ENCODE measurements around the gene WDR45.
"Not testable (repeated sequence)": the region's sequence is repeated elsewhere in the genome, so short reads cannot be mapped to it uniquely, and the experiment has no call there.

WDR45 gene

DNA sequence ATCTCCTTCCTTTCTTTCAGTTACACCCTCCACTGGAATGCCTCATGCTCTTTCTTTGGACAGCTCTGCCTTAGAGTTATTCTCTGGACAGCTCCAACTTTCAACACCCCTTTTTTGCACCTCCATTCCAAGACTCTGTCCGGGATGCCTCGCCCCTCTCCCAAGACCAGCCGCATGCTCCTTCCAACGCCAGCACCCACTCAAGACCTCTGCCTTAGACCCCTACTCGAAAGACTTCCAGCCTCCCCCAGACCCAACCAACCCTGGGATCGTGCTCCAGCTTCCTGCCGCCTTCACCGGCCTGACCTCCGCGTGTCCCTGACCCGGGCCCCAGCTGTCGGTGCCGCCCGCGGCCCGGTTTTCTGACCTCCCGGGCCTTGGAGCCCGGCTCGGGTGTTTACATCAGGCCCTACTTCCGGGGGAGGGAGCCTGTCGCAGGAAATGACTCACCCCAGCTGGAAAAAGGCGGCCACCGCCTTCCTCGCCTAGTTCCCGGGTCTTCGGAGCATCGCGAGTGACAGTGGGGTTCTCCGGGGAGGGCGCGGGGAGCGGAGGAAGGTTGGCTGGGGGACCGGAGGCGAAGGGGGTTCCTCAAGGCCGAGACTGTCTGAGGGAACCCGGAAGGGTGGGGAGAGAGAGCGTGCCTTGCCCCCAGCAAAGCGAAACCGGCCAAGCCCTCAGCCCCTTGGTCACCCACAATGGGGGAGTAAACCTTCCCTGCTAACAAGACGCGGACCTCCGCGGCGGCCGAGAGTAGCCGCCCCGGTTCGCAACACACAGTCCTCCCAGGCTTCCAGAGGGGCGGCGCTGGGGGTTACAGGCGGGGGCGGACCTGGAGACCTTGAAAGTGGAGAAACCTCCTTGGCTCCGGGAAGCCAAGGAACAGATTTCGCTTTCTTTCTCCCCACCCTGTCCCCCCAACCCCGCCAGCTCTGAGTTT, at the start of gene WDR45:
Gene WDR45, minus strand, starts transcription at position 399 of the 940 bp plus-strand sequence. CDS start 1,792 bp downstream, outside the sequence.
- peak; percentile 52 for DNase-seq (ENCODE audit: low read depth)

DNA sequence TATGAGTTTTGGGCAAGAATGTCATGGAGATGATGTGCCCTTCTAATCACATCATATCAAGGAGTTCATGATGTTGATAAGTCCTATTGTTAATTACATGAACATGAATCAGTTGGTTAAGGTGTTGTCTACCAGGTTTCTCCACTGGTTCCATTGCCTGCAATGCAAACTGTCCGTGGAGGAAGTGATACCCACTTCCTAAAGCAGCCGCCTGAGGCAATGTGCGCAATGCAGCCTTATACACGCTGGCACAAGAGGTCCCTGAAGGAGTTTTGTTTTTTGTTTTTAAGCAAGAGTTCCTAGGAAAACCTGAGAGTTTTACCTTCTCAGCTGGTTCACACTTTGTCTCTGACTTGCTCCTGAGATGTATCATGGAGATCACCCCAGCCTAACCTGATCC, 49.7 kb upstream of the WDR45 start:
- DNase-seq (ENCODE audit: low read depth) = no peak

DNA sequence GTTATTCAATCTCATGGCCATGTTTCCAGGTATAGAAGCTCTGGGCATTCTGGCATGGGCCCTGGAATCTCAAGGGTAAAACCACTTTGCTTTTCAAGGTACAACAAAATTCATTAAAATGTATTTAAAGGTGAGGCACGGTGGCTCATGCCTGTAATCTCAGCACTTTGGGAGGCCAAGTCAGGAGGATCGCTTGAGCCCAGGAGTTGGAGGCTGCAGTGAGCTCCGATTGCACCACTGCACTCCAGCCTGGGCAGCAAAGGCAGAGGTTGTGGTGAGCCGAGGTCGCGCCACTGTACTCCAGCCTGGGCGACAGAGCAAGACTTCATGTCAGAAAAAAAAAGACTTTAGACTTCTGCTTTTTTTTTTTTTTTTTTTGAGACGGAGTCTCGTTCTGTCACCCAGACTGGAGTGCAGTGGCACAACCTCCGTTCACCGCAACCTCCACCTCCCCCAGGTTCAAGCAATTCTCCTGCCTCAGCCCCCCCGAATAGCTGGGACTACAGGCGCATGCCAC, 48.1 kb upstream of the WDR45 start:
- not testable (repeated sequence) for DNase-seq (ENCODE audit: low read depth)

DNA sequence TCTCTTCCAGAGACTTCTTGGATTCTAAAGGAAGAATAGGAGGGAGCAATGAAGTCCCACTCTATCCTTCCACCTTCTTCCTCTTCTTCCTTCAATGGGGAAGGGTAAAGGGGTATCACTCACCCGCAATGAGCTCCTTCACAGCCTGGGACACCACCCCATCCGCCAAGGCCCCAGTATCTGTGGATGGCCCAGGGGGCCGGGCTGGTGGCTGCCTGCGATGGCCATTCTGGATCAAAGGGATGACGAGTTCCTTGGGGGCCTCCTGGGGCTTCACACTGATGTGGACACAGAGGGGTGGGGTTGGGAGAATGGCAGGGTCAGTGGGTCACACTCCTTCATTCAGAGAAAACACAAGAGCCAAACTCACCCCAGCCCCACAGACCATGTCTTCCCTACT, 42.8 kb upstream of the WDR45 start:
- DNase-seq (ENCODE audit: low read depth) = no peak

DNA sequence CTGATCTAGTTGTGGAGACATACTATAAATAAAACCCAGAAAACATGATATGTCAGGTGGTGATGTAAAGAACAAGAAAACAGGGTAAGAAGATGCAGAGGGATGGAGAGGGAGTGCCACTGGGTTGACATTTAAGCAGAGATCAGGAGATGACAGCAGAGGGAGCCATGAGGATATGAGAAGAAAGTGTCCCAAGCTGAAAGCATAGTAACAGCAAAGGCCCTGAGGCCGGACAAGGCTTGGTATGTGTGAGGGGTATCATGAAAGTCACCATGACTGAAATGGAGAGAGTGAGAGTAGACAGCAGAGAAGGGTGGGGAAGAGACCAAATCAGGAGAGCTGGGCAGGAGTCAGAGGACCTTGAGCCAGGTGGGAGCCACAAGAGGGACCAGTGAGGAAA, 40.4 kb upstream of the WDR45 start:
- DNase-seq (ENCODE audit: low read depth) = no peak

DNA sequence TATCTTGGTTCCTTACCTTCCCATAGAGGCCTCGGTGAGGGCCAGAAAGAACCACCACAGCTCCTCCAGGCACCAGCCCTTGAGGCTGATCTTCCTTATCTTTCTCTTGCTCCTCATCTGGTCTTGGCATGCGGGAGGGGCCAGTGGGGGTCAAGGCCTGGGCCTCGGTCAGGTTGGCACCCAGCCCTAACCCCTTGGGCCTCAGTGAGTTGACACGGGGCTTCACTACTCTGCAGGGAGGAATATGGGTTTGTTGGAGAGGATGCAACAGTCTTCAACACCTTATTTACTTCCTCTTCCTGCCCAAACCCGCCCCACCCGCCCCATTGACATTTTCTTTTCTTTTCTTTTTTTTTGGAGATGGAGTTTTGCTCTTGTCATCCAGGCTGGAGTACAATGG, 37.9 kb upstream of the WDR45 start:
- no peak for DNase-seq (ENCODE audit: low read depth)

DNA sequence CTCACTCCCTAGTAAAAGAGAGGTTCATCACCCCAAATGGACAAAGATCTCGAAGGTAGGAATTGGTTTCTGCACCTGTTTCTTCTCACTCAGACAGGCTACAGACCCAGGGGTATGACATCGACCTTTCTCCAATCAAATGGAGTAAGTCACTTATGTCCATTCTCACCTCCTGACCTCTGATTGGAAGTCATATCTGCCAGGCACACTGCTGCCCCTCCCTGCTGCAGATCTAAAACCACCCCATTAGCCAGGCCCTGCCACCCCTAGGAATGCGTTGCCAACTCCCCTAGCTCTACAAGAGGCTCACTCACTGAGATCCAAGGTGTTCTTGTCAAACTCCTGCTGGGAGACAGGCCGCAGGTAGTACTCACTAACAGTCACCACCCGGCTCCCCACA, 37.0 kb upstream of the WDR45 start:
- no peak for DNase-seq (ENCODE audit: low read depth)

DNA sequence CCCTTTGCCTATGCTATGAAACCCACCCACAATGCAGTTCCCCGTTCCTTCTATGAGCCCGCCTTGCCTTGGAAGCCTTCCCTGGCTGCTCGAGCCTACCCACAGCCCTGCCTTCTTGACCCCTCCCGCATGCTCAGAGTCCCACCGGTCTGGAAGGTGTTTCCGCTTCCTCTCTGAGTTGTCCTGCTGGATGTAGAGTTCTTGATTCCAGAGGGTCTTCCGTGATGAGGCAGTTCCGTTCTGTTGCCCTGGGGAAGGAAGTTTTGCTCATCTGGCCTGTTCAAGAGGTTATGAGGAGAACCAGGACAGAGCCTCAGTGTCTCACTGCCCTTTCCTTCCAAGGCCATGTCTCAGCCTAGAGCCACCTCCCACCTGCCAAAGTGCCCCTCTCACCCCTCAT, 36.4 kb upstream of the WDR45 start:
- DNase-seq (ENCODE audit: low read depth) = no peak

DNA sequence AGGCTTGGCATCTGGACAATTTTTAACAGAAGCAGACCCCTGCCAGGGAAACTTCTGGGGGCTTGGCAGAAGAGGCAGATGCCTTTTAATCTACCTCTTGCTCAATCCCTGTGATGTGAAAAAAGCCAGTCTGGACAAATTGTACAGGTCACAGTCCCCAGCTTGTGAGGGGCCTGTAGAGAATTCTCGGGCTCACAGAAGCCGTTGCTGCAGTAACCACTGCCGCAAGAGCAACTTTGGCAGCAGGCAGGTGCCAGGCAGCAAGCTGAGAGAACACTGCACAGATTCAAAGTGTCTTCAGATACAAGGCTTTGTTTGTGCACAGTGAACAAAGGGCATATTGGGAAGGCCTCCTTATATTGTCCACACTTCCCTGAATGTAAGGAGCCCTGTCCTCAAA, 32.1 kb upstream of the WDR45 start:
- no peak for DNase-seq (ENCODE audit: low read depth)

DNA sequence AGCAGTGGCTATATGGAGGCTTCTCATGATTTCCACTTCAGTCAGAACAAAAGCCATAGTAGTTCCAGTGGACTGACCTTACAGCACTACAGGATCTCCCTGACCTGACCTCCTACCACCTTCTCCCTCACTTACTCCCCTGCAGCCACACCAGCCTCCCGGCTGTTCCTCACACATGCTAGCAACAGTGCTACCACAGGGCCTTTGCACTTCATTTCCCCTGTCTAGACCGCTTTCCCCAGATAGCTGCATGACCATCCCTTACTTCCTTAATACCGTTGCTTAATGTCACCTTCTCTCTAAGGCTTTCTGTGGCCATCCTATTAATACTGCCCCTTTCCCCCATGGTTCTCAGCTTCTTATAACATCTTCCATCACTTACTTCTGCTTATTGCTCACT, 30.7 kb upstream of the WDR45 start:
- DNase-seq (ENCODE audit: low read depth) = no peak

DNA sequence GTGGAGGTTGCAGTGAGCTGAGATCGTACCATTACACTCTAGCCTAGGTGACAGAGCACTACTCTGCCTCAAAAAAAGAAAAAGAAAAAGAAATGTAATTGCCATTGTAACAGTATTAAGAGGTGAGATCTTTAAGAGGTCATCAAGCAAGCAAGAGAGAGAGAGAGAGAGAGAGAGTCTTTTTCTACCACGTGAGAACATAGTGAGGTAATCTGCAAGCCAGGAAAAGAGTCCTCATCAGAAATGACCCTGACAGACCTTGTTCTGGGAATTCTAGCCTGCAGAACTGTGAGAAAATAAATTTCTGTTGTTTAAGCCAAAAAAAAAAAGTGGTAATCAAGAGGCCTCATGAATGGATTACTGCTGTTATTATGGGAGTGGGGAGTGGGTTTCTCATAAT, 29.0 kb upstream of the WDR45 start:
- no peak for DNase-seq (ENCODE audit: low read depth)

DNA sequence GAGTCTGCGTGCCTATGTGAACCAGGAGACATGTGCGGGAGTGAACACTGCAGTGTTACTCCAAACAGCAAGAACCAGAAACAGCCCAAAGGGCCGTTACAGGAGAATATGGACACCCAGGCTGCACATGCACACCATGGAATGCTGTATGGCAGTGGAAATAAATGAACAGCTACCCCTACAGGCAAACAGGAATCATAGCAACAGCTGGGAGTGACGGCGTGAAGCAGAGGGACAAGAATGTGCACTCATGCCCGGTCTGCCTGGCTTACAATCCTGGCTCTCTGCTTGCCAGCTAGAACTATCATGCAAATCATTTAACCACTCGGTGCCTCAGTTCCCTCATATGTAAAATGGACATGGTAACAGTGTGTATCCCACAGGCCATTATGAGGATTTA, 27.2 kb upstream of the WDR45 start:
- DNase-seq (ENCODE audit: low read depth) = no peak

DNA sequence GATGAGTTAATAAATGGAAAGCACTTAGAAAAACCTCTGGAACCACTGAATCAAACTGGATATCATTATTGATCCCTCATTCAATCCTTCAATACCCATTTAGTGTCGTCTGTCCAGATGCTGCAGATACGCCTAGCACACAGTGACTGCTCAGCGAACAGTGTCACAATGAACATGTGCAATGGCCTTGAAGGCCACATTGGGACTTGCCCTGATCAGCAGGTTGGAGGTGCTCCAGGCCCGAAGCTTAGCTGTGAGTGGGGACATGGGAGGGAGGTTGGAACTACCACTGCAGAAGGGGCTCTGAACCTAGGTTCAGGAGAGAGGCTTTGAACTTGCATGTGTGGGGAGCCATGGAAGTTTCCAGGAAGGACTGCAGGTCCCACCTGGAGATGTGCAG, 26.6 kb upstream of the WDR45 start:
- no peak for DNase-seq (ENCODE audit: low read depth)

DNA sequence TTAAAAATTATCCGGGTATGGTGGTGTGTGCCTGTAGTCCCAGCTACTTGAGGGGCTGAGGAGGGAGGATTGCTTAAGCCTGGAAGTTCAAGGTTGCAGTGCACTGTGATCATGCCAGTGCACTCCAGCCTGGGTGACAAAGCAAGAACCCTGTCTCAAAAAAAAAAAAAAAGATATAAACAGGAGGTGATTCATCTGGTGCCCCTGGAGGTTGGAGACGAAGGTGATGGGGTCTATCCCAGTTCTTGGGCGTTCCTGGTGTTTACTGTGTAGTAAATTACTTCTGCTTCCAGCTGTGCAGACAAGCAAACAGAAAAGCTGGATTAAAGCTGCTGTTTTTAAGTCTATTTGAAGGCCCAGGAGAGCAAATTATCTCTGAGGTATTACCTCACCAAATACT, 23.9 kb upstream of the WDR45 start:
- DNase-seq (ENCODE audit: low read depth) = no peak

DNA sequence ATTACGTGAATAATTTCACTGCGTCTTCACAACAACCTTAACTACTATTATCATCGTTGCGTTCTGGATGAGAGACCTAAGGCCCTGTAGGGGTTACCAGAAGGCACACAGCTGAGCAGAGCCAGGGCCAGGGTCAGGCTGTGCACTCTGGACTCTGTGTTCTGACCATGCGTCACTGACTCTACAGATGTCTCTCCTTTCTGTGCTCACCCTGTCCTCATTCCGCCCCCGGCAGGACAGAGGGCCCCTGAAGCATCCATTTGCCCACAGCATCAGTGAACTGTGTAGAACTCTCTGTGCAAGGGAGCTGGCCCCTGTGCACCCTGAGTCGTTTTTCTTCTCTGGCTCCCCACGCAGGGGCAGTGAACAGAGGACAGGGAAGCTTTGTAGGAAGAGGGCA, 22.5 kb upstream of the WDR45 start:
- no peak for DNase-seq (ENCODE audit: low read depth)

DNA sequence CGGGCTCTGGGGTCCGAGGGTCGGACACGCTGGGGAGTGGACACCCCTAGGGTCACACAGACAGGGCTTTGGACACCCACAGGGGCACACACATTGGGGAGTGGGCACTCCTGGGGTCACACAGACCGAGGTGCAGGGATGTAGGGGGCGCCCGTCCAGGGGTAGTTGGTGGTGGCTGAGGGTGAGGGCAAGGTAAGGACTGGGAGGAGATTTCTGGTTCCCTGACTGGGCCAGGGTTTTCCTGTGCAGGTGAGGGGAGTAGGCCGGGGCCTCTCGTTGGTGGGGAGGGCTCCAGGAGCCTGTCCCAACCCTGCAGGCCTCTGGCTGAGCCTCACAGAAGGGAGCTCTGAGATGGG, 21.9 kb upstream of the WDR45 start:
- DNase-seq (ENCODE audit: low read depth) = no peak

DNA sequence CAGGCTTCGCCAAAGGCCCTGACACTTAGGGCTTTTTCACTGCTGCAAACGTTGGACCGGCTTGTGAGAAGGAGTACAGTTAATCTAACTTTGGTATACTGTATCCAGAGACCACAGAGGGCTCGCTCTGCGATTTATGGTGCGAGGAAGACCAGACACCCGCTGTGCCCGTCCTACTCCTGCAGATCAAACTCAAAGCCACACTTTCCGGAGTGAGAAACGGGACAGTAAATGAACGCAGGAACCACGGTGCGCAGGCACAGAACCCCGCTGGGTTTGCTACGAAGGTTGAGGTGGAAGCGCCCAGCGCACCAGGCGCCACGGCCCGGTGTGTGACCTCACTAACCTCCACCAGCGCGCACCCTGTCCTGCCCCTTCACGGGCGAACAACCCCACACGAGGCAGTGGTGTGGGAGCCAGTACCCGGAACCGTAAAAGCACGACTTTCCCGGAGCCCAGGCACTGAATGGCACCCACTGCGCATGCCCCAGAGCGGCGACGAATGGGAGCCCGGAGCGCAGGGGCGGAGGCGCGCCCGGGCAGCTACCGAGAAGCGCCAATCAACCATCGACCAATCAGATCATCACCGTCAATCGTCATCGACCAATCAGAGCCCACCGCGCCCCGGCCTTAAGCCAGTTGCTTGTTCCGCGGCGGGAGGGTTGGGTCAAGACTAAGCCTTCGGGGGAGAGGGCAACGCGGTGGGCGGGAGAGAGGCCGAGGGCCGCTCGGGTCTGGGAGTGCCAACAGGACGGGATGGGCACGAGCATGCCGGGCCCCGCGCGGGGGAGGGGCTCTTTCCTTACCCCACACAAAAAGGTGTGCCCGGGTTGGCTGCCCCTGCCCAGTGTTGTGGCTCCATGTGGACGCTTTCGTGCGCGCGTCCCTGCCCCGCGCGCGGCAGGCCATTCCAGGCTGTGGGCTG, 21.3 kb upstream of the WDR45 start:
- DNase-seq (ENCODE audit: low read depth) = peak; percentile 81

DNA sequence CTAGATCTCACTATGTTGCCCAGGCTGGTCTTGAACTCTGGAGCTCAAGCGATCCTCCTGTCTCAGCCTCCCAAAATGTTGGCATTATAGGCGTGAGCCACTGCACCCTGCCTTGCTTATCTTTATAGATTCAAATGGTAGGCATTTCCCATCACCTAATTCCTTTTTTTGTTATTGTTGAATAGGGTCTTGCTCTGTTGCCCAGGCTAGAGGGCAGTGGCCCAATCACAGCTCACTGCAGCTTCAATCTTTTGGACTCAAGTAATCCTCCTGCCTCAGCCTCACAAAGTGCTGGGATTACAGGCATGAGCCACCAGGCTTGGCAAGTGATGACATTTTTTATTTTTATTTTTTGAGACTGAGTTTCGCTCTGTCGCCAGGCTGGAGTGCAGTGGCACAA, 16.7 kb upstream of the WDR45 start:
- DNase-seq (ENCODE audit: low read depth) = no peak

DNA sequence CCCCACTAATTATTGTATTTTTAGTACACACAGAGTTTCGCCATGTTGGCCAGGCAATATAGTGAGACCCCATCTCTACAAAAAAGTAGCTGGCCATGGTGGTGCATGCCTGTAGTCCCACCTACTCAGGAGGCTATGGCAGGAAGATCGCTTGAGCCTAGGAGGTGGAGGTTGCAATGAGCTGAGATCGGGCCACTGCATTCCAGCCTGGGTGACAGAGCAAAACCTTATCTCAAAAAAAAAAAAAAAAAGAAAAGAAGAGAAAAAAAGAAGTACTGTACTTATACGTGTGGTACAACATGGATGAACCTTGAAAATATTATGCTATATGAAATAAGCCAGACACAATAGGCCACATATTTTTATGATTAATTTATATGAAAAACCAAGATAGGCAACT, 9.9 kb upstream of the WDR45 start:
- no peak for DNase-seq (ENCODE audit: low read depth)

DNA sequence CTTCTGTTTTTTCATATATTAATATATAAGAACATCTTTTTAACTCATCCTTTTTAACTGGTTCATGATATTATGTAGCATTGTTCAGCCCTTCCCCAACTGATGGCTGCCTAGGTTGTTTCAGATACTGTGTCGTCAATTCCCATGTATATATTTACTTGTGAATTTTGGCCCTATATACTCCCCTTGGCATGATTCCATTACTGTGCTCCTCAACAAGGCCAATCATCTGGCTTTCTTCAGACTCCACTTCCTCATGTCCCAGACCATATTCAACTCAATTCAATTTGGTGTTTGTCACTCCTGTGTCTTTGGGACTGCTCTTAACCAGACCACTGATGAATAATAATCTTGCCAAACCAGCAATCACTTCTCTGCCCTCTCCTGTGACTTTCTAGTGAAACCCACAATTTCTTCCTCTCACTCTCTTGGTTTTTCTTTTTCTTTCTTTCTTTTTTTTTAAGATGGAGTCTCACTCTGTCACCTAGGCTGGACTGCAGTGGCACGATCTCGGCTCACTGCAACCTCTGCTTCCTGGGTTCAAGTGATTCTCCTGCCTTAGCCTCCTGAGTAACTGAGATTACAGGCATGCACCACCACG, 2.7 kb upstream of the WDR45 start:
- DNase-seq (ENCODE audit: low read depth) = no peak

DNA sequence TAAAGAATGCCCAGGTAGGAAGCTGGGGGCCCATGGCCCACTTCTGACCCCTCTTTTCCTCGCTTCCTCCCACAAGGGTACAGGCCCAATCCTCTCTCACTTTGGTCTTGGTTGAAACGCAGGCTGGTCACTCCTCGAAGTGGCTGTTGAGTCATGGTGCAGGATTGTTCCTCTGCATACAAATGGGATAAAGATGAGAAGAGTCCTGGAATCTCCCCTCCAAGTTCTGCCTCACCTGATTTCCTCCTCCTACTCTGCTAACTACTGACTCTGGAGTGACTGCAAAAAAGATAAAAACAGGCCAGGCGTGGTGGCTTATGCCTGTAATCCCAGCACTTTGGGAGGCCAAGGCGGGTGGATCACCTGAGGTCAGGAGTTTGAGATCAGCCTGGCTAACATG, 1.7 kb downstream of the WDR45 start:
- DNase-seq (ENCODE audit: low read depth) = no peak

DNA sequence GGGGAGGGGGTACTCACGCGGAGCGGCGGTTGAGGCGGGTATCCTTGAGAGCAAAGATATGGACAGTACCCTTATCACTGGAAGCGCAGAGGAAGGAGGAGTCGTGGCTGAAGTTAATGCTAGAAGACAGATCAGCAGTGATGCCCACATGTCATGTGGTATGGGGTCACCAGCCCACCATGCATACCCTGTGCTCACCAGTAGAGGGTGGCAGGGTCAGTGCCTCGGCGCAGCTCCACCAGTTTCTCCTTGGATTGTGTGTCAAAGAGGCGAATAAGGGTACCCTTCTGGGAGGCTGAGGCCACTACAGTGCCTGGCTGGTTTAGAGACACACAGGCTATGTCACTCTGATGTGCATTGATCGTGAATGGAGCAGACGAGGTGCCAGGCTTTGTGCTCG, 4.3 kb downstream of the WDR45 start:
- no peak for DNase-seq (ENCODE audit: low read depth)

Data from stimulated activated CD8-positive, alpha-beta memory T cell treated with anti-CD3 and anti-CD28 coated beads, Interleukin-4, amount 100 ng/mL, for 24 hours (primary cell).